ENCODE results near the gene ATP5PD. TPM values are rescaled to one million over a fixed set of nuclear protein-coding genes. Genes with fewer than 3 reads are reported as not detected.

The ATP5PD gene
- 180 TPM for polyA plus RNA-seq (2013, experiment 1 of 4)
- polyA plus RNA-seq (2013, experiment 2 of 4), result 179 TPM
- polyA plus RNA-seq (2013, experiment 3 of 4), result 191 TPM
- 223 TPM for polyA plus RNA-seq (2013, experiment 4 of 4)

GRCh38 chr17:75046407-75047289 lies at the start of gene ATP5PD, which contains the start of gene KCTD2:
Gene ATP5PD, minus strand, starts transcription at chr17:75046969. Its CDS starts 4,319 bp downstream, at chr17:75042650.
Gene KCTD2, plus strand, starts transcription at chr17:75047225. Its CDS starts 26 bp downstream, at chr17:75047251.
- H3K9me3 ChIP-seq (ENCODE audit: control insufficient read depth, low read length), result no peaks in the 10 kb centered on the region
- 0% methylated on average over 72 of the region's 72 CpGs for WGBS, 2 experiments

GRCh38 chr17:75096082-75096625 lies 49.4 kb upstream of the ATP5PD start:
- 85 to 87% methylated on average over 11 to 14 of the region's 14 CpGs for WGBS, 2 experiments
- H3K4me3 ChIP-seq (ENCODE audit: insufficient read depth, low read depth, low read length), result no peak overlapping the region
- H3K27ac ChIP-seq (ENCODE audit: insufficient read depth, low read depth, low read length, poor library complexity, severe bottlenecking), result no peak overlapping the region
- no peaks in the 10 kb centered on the region for H3K9me3 ChIP-seq (ENCODE audit: control insufficient read depth, low read length)
- peaks cover 21% of the 10 kb centered on the region for H3K4me1 ChIP-seq (ENCODE audit: control insufficient read depth, insufficient read depth, low read length)
- H3K36me3 ChIP-seq (ENCODE audit: control insufficient read depth, insufficient read depth, low read length), result no peaks in the 10 kb centered on the region
- H3K27me3 ChIP-seq (ENCODE audit: control insufficient read depth, insufficient read depth, low read length, poor library complexity, severe bottlenecking), result no peaks in the 10 kb centered on the region

More at GRCh38 chr17:75046407-75047289, at the start of gene ATP5PD, which contains the start of gene KCTD2:
- Histone ChIP-seq H3K4me1 (ENCODE audit: control insufficient read depth, insufficient read depth, low read length) (peaks cover 5% of the 10 kb centered on the region), H3K27me3 (ENCODE audit: control insufficient read depth, insufficient read depth, low read length, poor library complexity, severe bottlenecking) (no peaks in the 10 kb centered on the region), H3K36me3 (ENCODE audit: control insufficient read depth, insufficient read depth, low read length) (no peaks in the 10 kb centered on the region), H3K27ac (ENCODE audit: insufficient read depth, low read depth, low read length, poor library complexity, severe bottlenecking) (peak within 1 kb of the TSS; percentile 76), H3K4me3 (ENCODE audit: insufficient read depth, low read depth, low read length) (peak within 1 kb of the TSS; percentile 65)

- Histone ChIP-seq H3K9me3 (ENCODE audit: control insufficient read depth, low read length) (no peaks in the 10 kb centered on the region), H3K4me3 (ENCODE audit: insufficient read depth, low read depth, low read length) (no peak overlapping the region), H3K36me3 (ENCODE audit: control insufficient read depth, insufficient read depth, low read length) (no peaks in the 10 kb centered on the region), H3K4me1 (ENCODE audit: control insufficient read depth, insufficient read depth, low read length) (peaks cover 24% of the 10 kb centered on the region), H3K27ac (ENCODE audit: insufficient read depth, low read depth, low read length, poor library complexity, severe bottlenecking) (no peak overlapping the region), H3K27me3 (ENCODE audit: control insufficient read depth, insufficient read depth, low read length, poor library complexity, severe bottlenecking) (no peaks in the 10 kb centered on the region)
- 76 to 77% methylated on average over 16 of the region's 16 CpGs for WGBS, 2 experiments
Measured at GRCh38 chr17:75094871-75095399, 48.2 kb upstream of the ATP5PD start.

- no peak overlapping the region for H3K27ac ChIP-seq (ENCODE audit: insufficient read depth, low read depth, low read length, poor library complexity, severe bottlenecking)
Measured at GRCh38 chr17:75093548-75094158, 46.9 kb upstream of the ATP5PD start.

GRCh38 chr17:75091855-75092327 lies 45.1 kb upstream of the ATP5PD start:
- Histone ChIP-seq H3K27me3 (ENCODE audit: control insufficient read depth, insufficient read depth, low read length, poor library complexity, severe bottlenecking) (no peaks in the 10 kb centered on the region), H3K27ac (ENCODE audit: insufficient read depth, low read depth, low read length, poor library complexity, severe bottlenecking) (no peak overlapping the region), H3K4me3 (ENCODE audit: insufficient read depth, low read depth, low read length) (no peak overlapping the region), H3K4me1 (ENCODE audit: control insufficient read depth, insufficient read depth, low read length) (peaks cover 24% of the 10 kb centered on the region), H3K36me3 (ENCODE audit: control insufficient read depth, insufficient read depth, low read length) (no peaks in the 10 kb centered on the region), H3K9me3 (ENCODE audit: control insufficient read depth, low read length) (no peaks in the 10 kb centered on the region)
- 83 to 88% methylated on average over 10 of the region's 10 CpGs for WGBS, 2 experiments

More at GRCh38 chr17:75093548-75094158, 46.9 kb upstream of the ATP5PD start:
- Histone ChIP-seq H3K27me3 (ENCODE audit: control insufficient read depth, insufficient read depth, low read length, poor library complexity, severe bottlenecking) (no peaks in the 10 kb centered on the region), H3K9me3 (ENCODE audit: control insufficient read depth, low read length) (no peaks in the 10 kb centered on the region), H3K4me1 (ENCODE audit: control insufficient read depth, insufficient read depth, low read length) (peaks cover 24% of the 10 kb centered on the region), H3K4me3 (ENCODE audit: insufficient read depth, low read depth, low read length) (no peak overlapping the region), H3K36me3 (ENCODE audit: control insufficient read depth, insufficient read depth, low read length) (no peaks in the 10 kb centered on the region)
- WGBS, 2 experiments, result 94 to 95% methylated on average over 18 of the region's 18 CpGs

- Histone ChIP-seq H3K27ac (ENCODE audit: insufficient read depth, low read depth, low read length, poor library complexity, severe bottlenecking) (no peak overlapping the region), H3K4me3 (ENCODE audit: insufficient read depth, low read depth, low read length) (no peak overlapping the region), H3K9me3 (ENCODE audit: control insufficient read depth, low read length) (no peaks in the 10 kb centered on the region), H3K4me1 (ENCODE audit: control insufficient read depth, insufficient read depth, low read length) (peaks cover 24% of the 10 kb centered on the region), H3K36me3 (ENCODE audit: control insufficient read depth, insufficient read depth, low read length) (no peaks in the 10 kb centered on the region), H3K27me3 (ENCODE audit: control insufficient read depth, insufficient read depth, low read length, poor library complexity, severe bottlenecking) (no peaks in the 10 kb centered on the region)
- 68 to 71% methylated on average over 19 of the region's 19 CpGs for WGBS, 2 experiments
Measured at GRCh38 chr17:75090871-75091854, 44.4 kb upstream of the ATP5PD start.

GRCh38 chr17:75088465-75089417 lies 42.0 kb upstream of the ATP5PD start:
- WGBS, 2 experiments, result 75 to 80% methylated on average over 11 of the region's 11 CpGs
- no peaks in the 10 kb centered on the region for H3K36me3 ChIP-seq (ENCODE audit: control insufficient read depth, insufficient read depth, low read length)
- no peak overlapping the region for H3K27ac ChIP-seq (ENCODE audit: insufficient read depth, low read depth, low read length, poor library complexity, severe bottlenecking)
- no peaks in the 10 kb centered on the region for H3K9me3 ChIP-seq (ENCODE audit: control insufficient read depth, low read length)
- no peaks in the 10 kb centered on the region for H3K27me3 ChIP-seq (ENCODE audit: control insufficient read depth, insufficient read depth, low read length, poor library complexity, severe bottlenecking)
- H3K4me3 ChIP-seq (ENCODE audit: insufficient read depth, low read depth, low read length), result peak overlapping the region; percentile 61
- peaks cover 19% of the 10 kb centered on the region for H3K4me1 ChIP-seq (ENCODE audit: control insufficient read depth, insufficient read depth, low read length)

GRCh38 chr17:75087558-75088453 lies 41.0 kb upstream of the ATP5PD start, which contains the start of gene SLC16A5:
Gene SLC16A5, plus strand, starts transcription at chr17:75087954. Its CDS starts 5,683 bp downstream, at chr17:75093637.
- H3K9me3 ChIP-seq (ENCODE audit: control insufficient read depth, low read length), result no peaks in the 10 kb centered on the region
- no peaks in the 10 kb centered on the region for H3K27me3 ChIP-seq (ENCODE audit: control insufficient read depth, insufficient read depth, low read length, poor library complexity, severe bottlenecking)
- no peaks in the 10 kb centered on the region for H3K36me3 ChIP-seq (ENCODE audit: control insufficient read depth, insufficient read depth, low read length)
- no peak within 1 kb of the TSS for H3K27ac ChIP-seq (ENCODE audit: insufficient read depth, low read depth, low read length, poor library complexity, severe bottlenecking)
- 1 to 2% methylated on average over 69 of the region's 69 CpGs for WGBS, 2 experiments
- H3K4me3 ChIP-seq (ENCODE audit: insufficient read depth, low read depth, low read length), result peak within 1 kb of the TSS; percentile 61
- H3K4me1 ChIP-seq (ENCODE audit: control insufficient read depth, insufficient read depth, low read length), result peaks cover 15% of the 10 kb centered on the region

Measured in ectodermal cell (in vitro differentiated cells).